ENCODE measurements around the gene DUSP6. TPM values are rescaled to one million over a fixed set of nuclear protein-coding genes. Genes with fewer than 3 reads are reported as not detected.
A peak's percentile ranks its signal among the peaks of the same experiment; 100 is the strongest.

DUSP6 gene
- total and polyA plus RNA-seq, 9 of the 15 experiments (the other 6 are each of a cell fraction or from before 2014, with no cell fraction given): 0.04 to 0.60 (median 0.08) TPM; not detected in 2

DNA sequence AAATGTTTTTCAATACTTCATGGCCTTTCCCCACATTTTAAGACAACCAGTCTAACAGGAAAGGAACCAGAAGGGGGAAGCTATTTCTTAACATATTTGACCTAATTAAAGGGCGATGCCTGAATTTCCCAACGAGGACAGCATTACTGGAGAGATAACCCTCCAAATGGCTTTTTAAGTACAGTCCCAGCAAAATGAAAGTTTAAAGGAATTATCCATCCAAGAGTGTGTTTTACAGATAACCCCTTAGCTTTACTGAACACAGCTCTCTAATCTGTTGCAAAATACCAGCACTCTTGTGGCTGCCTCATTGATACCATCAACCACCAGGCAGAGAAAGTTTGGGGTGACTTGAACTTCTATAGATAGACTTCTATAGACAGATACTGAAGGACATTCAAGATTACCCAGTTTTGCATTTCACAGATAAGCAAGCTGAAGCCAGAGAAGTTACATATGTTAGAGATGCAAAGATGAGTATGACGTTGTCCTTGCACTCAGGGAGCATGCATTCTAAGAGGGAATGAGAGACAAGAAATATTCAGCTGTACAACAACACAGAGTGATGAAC lies 41.3 kb upstream of the DUSP6 start (continued):
- TF ChIP-seq ATF3 (IDR thresholded peaks at IDR 0.05) (peak; percentile 62), ATF3 (CRISPR knock-in tag; conservative IDR thresholded peaks at IDR 0.05) (peak; percentile 47; the same call in 1 of the 2 replicates), FOXA3 (CRISPR knock-in tag; conservative IDR thresholded peaks at IDR 0.05 in 1 of 2, IDR thresholded peaks at IDR 0.05 in 1 of 2) (peak in 1 of 2 experiments; percentile 5; a peak in 2 of 4 replicates), GABPB2 (CRISPR knock-in tag; conservative IDR thresholded peaks at IDR 0.05) (no peak), TAL1 (IDR thresholded peaks at IDR 0.05) (peak; percentile 96), ZNF584 (CRISPR knock-in tag; IDR thresholded peaks at IDR 0.05; ENCODE audit: low read depth) (peak; percentile 66; the same call in 1 of the 2 replicates), ZEB2 (IDR thresholded peaks at IDR 0.05) (peak; percentile 57; the same call in 1 of the 2 replicates), BRCA1 (IDR thresholded peaks at IDR 0.05) (no peak), BRCA1 (CRISPR knock-in tag; IDR thresholded peaks at IDR 0.05) (no peak), TEAD4 (IDR thresholded peaks at IDR 0.05; ENCODE audit: low read length) (peak; percentile 100), TEAD4 (CRISPR knock-in tag; IDR thresholded peaks at IDR 0.05; ENCODE audit: borderline replicate concordance) (no peak), ZBTB17 (CRISPR knock-in tag; IDR thresholded peaks at IDR 0.05) (0 out of 2 replicates have a peak, but pooled peaks have one; percentile 29), NR2C1 (IDR thresholded peaks at IDR 0.05) (peak; percentile 34; the same call in 1 of the 2 replicates), NR2C1 (tag; IDR thresholded peaks at IDR 0.05) (peak; percentile 81), SNAPC5 (CRISPR knock-in tag; IDR thresholded peaks at IDR 0.05) (no peak), MEIS2 (IDR thresholded peaks at IDR 0.05; ENCODE audit: partially characterized antibody) (peak; percentile 26), ZNF644 (tag; IDR thresholded peaks at IDR 0.05; ENCODE audit: low read depth) (peak; percentile 75), HINFP (tag; conservative IDR thresholded peaks at IDR 0.05; ENCODE audit: low read depth) (no peak), DIDO1 (tag; IDR thresholded peaks at IDR 0.05; ENCODE audit: low read depth) (peak; percentile 61; the same call in 1 of the 2 replicates), PYGO2 (tag; IDR thresholded peaks at IDR 0.05) (peak; percentile 69; the same call in 1 of the 2 replicates), MEF2A (IDR thresholded peaks at IDR 0.05; ENCODE audit: control insufficient read depth, low read depth, low read length) (peak; percentile 76), HEY1 (CRISPR knock-in tag; IDR thresholded peaks at IDR 0.05; ENCODE audit: borderline replicate concordance) (peak; percentile 78; the same call in 1 of the 2 replicates), ZNF696 (CRISPR knock-in tag; conservative IDR thresholded peaks at IDR 0.05) (no peak), PHF8 (IDR thresholded peaks at IDR 0.05; ENCODE audit: borderline replicate concordance, low read length) (no peak), CEBPG (CRISPR knock-in tag; IDR thresholded peaks at IDR 0.05) (peak; percentile 66), CEBPG (tag; conservative IDR thresholded peaks at IDR 0.05 in 1 of 2, IDR thresholded peaks at IDR 0.05 in 1 of 2) (peak; percentile 85 to 90)
- TF ChIP-seq, protein P1, sequence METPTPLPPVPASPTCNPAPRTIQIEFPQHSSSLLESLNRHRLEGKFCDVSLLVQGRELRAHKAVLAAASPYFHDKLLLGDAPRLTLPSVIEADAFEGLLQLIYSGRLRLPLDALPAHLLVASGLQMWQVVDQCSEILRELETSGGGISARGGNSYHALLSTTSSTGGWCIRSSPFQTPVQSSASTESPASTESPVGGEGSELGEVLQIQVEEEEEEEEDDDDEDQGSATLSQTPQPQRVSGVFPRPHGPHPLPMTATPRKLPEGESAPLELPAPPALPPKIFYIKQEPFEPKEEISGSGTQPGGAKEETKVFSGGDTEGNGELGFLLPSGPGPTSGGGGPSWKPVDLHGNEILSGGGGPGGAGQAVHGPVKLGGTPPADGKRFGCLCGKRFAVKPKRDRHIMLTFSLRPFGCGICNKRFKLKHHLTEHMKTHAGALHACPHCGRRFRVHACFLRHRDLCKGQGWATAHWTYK (CRISPR knock-in tag; IDR thresholded peaks at IDR 0.05): peak; percentile 41; the same call in 1 of the 2 replicates

Data from K562 (cell line).